ENCODE data around the gene TBC1D17. TPM values are rescaled to one million over a fixed set of nuclear protein-coding genes. Genes with fewer than 3 reads are reported as not detected.
A peak's percentile ranks its signal among the peaks of the same experiment; 100 is the strongest.

TBC1D17 gene
- total RNA-seq, 1 donor from 2014 or later, result 46.0 TPM

- DNase-seq (no peak), ATAC-seq (ENCODE audit: poor library complexity) (no peak)
- intact Hi-C loops (cut with DNase I), result no loop called here
Observed at GRCh38 chr19:49884760-49885159, 7.3 kb downstream of the TBC1D17 start.

GRCh38 chr19:49887037-49887664, 9.6 kb downstream of the TBC1D17 start:
- no peak for ATAC-seq (ENCODE audit: poor library complexity)
- intact Hi-C loops (cut with DNase I), result no loop called here
- no peak for DNase-seq

GRCh38 chr19:49887665-49888509, 10.4 kb downstream of the TBC1D17 start:
- ATAC-seq (ENCODE audit: poor library complexity) (no peak), DNase-seq (no peak)
- intact Hi-C loops (cut with DNase I), result no loop called here

- intact Hi-C loops (cut with DNase I), result no loop called here
- DNase-seq (no peak), ATAC-seq (ENCODE audit: poor library complexity) (no peak)
Observed at GRCh38 chr19:49888510-49888824, 11.0 kb downstream of the TBC1D17 start.

GRCh38 chr19:49889038-49889686, 11.7 kb downstream of the TBC1D17 start:
- DNase-seq (no peak), ATAC-seq (ENCODE audit: poor library complexity) (no peak)
- intact Hi-C loops (cut with DNase I), result no loop called here

- intact Hi-C loops (cut with DNase I), result no loop called here
- ATAC-seq (ENCODE audit: poor library complexity), result peak; percentile 81
- peak; percentile 88 for DNase-seq
Observed at GRCh38 chr19:49889687-49890348, 12.3 kb downstream of the TBC1D17 start.

GRCh38 chr19:49890349-49891311, 13.1 kb downstream of the TBC1D17 start:
- intact Hi-C loops (cut with DNase I), result no loop called here

GRCh38 chr19:49891393-49891792, 13.9 kb downstream of the TBC1D17 start:
- ATAC-seq (ENCODE audit: poor library complexity), result no peak
- intact Hi-C loops (cut with DNase I), result no loop called here
- DNase-seq, result no peak

More at GRCh38 chr19:49890349-49891311, 13.1 kb downstream of the TBC1D17 start:
- ATAC-seq (ENCODE audit: poor library complexity) (peak; percentile 42), DNase-seq (no peak)

GRCh38 chr19:49892716-49893115, 15.2 kb downstream of the TBC1D17 start:
- ATAC-seq (ENCODE audit: poor library complexity) (no peak), DNase-seq (no peak)
- intact Hi-C loops (cut with DNase I), result no loop called here

- no peak for ATAC-seq (ENCODE audit: poor library complexity)
- DNase-seq, result no peak
- intact Hi-C loops (cut with DNase I), result no loop called here
Observed at GRCh38 chr19:49894011-49894664, 16.6 kb downstream of the TBC1D17 start.

GRCh38 chr19:49894879-49895565, 17.5 kb downstream of the TBC1D17 start:
- intact Hi-C loops (cut with DNase I), result no loop called here
- ATAC-seq (ENCODE audit: poor library complexity) (no peak), DNase-seq (no peak)

GRCh38 chr19:49895566-49896297, 18.2 kb downstream of the TBC1D17 start:
- intact Hi-C loops (cut with DNase I), result no loop called here
- DNase-seq (no peak), ATAC-seq (ENCODE audit: poor library complexity) (no peak)

- ATAC-seq (ENCODE audit: poor library complexity), result peak; percentile 64
- intact Hi-C loops (cut with DNase I), result no loop called here
- no peak for DNase-seq
Observed at GRCh38 chr19:49896863-49897621, 19.5 kb downstream of the TBC1D17 start, which contains the start of gene IL4I1. Gene IL4I1, minus strand, starts transcription at chr19:49896887. Its CDS starts 727 bp downstream, at chr19:49896160.

- ATAC-seq (ENCODE audit: poor library complexity), result no peak
- intact Hi-C loops (cut with DNase I), result no loop called here
- DNase-seq, result no peak
Observed at GRCh38 chr19:49904136-49904535, 26.6 kb downstream of the TBC1D17 start.

GRCh38 chr19:49906879-49907564, 29.5 kb downstream of the TBC1D17 start:
- ATAC-seq (ENCODE audit: poor library complexity), result no peak

More at GRCh38 chr19:49906879-49907564, 29.5 kb downstream of the TBC1D17 start:
- intact Hi-C loops (cut with DNase I), result no loop called here
- no peak for DNase-seq

All from Right ventricle myocardium superior (tissue), 1 donor.